Measurements from ENCODE around the gene SYNE3.

SYNE3 gene

DNA sequence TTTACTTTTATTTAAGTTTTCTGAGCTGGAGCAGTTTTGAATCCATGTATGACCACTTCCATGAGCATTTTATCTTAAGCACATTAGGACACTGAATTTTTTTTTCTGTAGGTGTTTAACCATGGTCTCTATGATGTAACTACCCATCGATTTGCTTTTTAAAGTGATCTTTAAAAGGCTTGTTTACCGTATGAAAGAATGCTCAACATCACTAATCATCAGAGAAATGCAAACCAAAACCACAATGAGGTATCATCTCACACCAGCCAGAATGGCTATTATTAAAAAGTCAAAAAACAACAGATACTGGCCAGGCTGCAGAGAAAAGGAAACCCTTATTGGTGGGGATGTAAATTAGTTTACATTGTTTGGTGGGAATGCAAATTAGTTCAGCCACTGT lies 41.4 kb upstream of the SYNE3 start:
- in situ Hi-C loops (cut with HindIII; ENCODE audit: low sequenced_read_pairs): no loop called here
- DNase-seq (ENCODE audit: low read depth, low spot score): no peak
- TF ChIP-seq, protein P1, sequence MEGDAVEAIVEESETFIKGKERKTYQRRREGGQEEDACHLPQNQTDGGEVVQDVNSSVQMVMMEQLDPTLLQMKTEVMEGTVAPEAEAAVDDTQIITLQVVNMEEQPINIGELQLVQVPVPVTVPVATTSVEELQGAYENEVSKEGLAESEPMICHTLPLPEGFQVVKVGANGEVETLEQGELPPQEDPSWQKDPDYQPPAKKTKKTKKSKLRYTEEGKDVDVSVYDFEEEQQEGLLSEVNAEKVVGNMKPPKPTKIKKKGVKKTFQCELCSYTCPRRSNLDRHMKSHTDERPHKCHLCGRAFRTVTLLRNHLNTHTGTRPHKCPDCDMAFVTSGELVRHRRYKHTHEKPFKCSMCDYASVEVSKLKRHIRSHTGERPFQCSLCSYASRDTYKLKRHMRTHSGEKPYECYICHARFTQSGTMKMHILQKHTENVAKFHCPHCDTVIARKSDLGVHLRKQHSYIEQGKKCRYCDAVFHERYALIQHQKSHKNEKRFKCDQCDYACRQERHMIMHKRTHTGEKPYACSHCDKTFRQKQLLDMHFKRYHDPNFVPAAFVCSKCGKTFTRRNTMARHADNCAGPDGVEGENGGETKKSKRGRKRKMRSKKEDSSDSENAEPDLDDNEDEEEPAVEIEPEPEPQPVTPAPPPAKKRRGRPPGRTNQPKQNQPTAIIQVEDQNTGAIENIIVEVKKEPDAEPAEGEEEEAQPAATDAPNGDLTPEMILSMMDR (IDR thresholded peaks at IDR 0.05; ENCODE audit: low read depth, low read length): no peak
- no peak overlapping the region for H3K4me3 ChIP-seq (ENCODE audit: low read depth, low read length)

DNA sequence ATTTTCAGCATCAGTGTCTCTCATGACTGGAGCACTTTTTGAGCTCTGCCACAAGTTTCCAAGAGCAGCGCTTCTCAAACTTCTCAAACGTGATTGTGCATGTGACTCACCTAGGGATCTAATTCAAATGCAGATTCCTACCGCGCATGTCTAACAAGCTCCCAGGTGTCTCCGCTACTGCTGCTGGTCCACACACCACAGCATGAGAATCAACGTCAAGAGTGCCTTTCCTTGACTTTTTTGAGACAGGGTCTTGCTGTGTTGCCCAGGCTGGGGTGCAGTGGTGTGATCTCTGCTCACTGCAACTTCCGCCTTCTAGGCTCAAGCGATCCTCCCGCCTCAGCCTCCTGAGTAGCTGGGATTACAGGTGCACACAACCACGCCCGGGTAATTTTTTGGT lies 40.8 kb upstream of the SYNE3 start:
- TF ChIP-seq, protein P1 (IDR thresholded peaks at IDR 0.05; ENCODE audit: low read depth, low read length): no peak
- DNase-seq (ENCODE audit: low read depth, low spot score): no peak
- no peak overlapping the region for H3K4me3 ChIP-seq (ENCODE audit: low read depth, low read length)
- in situ Hi-C loops (cut with HindIII; ENCODE audit: low sequenced_read_pairs): no loop called here

DNA sequence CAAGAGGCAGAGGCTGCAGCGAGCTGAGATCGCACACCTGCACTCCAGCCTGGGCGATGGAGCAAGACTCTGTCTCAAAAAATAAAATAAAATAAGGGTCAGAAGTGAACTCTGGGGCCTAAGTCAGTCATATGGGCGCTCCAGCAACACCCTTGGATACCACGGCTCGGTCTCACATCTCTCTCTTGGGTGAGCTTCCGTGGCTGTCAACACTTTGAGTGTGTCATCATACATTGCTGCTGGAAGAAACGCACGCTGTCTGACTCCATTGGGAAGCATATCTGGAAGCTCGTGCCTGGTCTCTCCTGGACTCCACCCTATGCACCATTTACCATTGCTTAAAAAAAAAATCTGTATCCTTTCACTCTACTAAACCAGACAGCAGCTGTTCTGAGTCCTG lies 38.6 kb upstream of the SYNE3 start:
- TF ChIP-seq, protein P1 (IDR thresholded peaks at IDR 0.05; ENCODE audit: low read depth, low read length): no peak
- in situ Hi-C loops (cut with HindIII; ENCODE audit: low sequenced_read_pairs): no loop called here
- no peak for DNase-seq (ENCODE audit: low read depth, low spot score)
- H3K4me3 ChIP-seq (ENCODE audit: low read depth, low read length): no peak overlapping the region

DNA sequence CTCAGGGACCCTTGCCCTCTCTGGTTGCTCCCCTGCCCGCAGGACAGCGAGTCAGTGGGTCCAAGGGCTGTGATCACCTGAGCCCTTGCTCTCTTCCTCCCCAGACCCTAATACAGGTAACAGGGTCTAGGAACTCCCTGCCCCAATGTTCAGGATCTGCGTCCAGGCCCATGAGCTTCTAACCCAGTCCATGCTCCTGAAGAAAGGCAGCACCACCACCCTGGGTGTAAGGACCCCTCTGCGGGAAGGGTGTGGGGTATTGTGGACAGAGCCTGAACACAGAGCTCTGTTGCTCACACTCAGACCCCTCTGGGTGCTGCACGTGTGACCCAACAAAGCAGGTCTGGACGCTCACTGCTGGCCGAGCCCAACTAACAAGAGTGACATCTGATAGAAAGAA lies 36.7 kb upstream of the SYNE3 start:
- TF ChIP-seq, protein P1 (IDR thresholded peaks at IDR 0.05; ENCODE audit: low read depth, low read length): no peak
- DNase-seq (ENCODE audit: low read depth, low spot score): no peak
- in situ Hi-C loops (cut with HindIII; ENCODE audit: low sequenced_read_pairs): no loop called here
- H3K4me3 ChIP-seq (ENCODE audit: low read depth, low read length): no peak overlapping the region

DNA sequence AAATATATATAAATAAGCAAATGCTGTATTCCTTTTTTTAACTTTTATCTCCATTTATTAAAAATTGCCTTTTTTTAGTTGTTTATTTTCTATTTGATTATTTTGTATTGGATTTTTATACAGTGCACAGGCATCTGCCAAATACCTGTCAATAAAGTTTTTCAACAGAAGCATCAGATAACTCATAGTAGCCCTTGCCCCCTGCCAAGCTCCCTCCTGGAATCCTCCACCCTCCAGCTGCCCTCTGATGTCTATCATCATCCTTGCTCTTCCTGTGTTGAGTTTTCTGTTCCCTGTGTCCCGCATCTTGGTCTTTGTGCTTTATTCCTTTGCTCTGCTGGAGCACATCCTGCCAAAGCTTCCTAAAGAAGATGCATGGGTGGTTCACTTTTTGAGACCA lies 35.0 kb upstream of the SYNE3 start:
- in situ Hi-C loops (cut with HindIII; ENCODE audit: low sequenced_read_pairs): no loop called here
- DNase-seq (ENCODE audit: low read depth, low spot score): no peak
- H3K4me3 ChIP-seq (ENCODE audit: low read depth, low read length): no peak overlapping the region
- TF ChIP-seq, protein P1 (IDR thresholded peaks at IDR 0.05; ENCODE audit: low read depth, low read length): no peak

DNA sequence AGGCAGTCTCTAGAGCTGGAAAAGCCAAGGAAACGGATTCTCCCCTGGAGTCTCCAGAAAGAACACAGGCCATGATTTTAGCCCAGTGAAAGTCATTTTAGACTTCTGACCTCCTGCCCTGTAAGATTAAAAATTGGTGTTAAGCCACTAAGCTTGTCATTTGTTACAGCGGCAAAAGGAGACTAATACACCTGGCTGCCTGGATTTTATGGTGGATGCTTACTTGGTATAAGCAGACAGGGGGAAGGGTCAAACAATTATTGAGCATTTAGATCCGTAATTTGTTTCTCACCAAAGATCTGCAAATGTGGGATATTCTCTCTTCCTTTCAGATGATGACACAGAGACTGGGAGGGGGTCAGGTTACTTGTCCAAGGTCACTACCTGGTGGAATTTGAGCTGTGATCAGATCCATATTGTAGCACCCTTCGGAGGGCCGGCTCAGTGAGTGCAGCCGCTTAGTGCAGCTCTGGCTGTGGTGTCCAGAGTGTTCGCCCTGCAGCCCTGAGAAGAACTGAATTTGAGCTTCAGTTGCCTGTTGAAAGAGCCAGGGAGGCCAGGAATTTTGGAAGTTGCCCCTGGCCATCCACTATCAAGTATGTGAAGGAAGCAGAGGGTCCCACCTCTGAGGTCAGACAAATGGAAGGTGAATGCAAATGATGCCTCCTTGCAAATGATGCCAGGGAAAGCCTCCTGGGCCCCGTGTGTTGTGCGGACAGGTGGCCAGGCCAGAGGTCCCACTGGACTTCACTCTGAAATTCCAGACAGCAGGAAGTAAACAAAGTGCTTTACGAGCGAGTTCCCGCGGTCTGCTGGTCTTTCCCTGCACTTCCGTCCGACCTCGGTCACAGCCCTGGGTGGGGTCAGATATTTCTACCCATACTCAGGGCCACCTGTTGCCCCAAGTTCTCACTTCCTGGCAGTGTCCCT lies 33.5 kb upstream of the SYNE3 start:
- in situ Hi-C loops (cut with HindIII; ENCODE audit: low sequenced_read_pairs): no loop called here
- TF ChIP-seq, protein P1 (IDR thresholded peaks at IDR 0.05; ENCODE audit: low read depth, low read length): no peak
- DNase-seq (ENCODE audit: low read depth, low spot score): no peak
- no peak overlapping the region for H3K4me3 ChIP-seq (ENCODE audit: low read depth, low read length)

All from astrocyte of the spinal cord (primary cell).